CD4-positive, alpha-beta T cell treated with Interferon gamma for 1 hour (primary cell): Measurements from ENCODE around the gene TRIM56.
"Not testable (repeated sequence)": the region's sequence is repeated elsewhere in the genome, so short reads cannot be mapped to it uniquely, and the experiment has no call there.

ENCODE experiments used
- DNase-seq: peaks from one replicate; pipeline ENCODE4 v3.0.0-alpha.2; 2020

TRIM56 gene

DNA sequence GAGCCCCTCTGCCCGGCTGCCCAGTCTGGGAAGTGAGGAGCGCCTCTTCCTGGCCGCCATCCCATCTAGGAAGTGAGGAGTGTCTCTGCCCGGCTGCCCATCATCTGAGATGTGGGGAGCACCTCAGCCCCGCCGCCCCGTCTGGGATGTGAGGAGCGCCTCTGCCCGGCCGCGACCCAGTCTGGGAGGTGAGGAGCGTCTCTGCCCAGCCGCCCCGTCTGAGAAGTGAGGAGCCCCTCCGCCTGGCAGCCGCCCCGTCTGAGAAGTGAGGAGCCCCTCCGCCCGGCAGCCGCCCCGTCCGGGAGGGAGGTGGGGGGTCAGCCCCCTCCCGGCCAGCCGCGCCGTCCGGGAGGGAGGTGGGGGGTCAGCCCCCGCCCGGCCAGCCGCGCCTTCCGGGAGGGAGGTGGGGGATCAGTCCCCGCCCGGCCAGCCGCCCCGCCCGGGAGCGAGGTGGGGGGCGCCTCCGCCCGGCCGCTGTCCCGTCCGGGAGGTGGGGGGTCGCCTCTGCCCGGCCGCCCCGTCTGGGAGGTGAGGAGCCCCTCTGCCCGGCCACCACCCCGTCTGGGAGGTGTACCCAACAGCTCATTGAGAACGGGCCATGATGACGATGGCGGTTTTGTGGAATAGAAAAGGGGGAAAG, 7.1 kb downstream of the TRIM56 start:
- DNase-seq, result not testable (repeated sequence)

DNA sequence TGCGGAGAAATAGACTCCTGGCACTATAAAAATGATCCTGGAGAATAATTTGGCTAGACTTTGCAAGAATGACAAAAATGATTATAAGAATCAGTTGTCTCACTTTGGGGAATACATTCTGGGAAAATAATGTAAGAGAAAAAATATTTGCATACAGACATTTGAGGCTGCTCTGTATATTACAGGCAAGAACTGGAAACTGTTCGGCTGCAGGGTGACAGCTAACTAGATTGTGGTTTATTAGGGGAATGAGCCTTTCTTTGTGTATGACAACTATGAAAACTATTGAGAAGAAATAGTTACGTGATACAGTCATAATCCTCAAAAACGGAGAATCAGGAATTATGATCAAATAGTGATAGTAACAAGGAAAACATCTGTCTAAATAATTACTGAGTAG, 8.6 kb downstream of the TRIM56 start:
- no peak for DNase-seq

GRCh38 chr7:101094376-101094775, 9.1 kb downstream of the TRIM56 start:
- DNase-seq, result no peak

DNA sequence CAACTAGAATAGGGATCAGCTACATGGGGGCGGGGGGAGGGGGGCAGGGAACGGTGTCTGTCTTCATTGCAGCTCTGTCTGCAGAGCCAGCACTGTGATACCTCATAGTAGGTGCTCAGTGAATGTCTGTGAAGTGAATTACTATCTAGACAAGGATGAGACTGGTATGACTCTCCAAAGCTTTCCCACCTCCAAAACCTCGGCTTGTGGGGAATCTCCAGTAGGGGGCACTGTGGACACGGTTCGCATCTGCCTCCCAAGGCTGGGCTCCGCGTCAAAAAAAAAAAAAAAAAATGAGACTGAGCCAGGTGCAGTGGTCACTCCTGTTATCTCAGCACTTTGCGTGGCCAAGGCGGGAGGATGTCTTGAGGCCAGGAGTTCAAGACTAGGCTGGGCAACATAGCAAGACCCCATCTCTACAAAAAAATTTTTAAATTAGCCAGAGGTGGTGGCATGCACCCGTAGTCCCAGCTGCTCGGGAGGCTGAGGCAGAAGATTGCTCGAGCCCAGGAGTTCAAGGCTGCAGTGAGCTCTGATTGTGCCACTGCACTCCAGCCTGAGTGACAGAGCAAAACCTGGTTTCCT, 9.6 kb downstream of the TRIM56 start:
- no peak for DNase-seq

GRCh38 chr7:101096331-101096956, 11.2 kb downstream of the TRIM56 start:
- DNase-seq, result no peak

GRCh38 chr7:101096957-101097347, 11.7 kb downstream of the TRIM56 start:
- no peak for DNase-seq

- DNase-seq, result no peak
Measured at GRCh38 chr7:101097561-101097960, 12.3 kb downstream of the TRIM56 start.

DNA sequence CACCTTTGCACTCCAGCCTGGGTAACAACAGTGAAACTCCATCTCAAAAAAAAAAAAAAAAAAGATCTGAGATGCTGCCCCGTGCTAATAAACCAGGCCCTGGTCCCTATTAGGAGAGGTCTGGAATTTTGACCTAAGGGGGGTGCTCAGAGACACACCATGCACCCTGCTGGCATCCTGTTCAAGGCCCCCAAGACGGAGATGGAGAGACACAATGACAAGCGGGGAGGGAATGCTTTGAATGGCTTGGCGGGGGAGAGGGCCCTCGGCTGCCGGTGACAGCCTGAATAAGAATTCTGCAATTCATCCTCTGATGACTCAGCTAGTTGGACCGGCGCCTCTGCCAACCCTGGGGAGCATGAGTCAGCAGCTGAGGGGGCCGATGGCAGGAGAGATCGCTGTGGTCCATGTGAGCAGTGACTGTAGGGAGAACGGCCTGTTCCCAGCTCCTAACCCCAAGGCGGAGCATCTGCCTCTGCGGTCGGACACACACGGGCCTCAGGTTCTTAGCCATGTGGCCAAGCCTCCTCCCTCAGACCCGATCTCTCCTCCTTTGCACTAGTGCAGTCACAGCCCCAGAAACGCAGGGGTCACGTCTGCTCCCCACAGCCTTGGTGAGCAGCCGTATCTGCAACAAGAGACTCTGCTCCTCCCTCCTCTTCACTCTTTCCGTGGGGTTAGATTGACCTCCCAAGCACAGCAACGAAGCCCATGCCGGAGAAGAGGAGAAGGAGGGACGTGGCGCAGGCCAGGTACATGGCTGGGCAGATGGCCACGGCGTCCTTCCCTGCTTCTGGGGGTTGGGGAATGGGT, 14.9 kb downstream of the TRIM56 start:
- peak; percentile 51 for DNase-seq

GRCh38 chr7:101100858-101101847, 15.9 kb downstream of the TRIM56 start:
- DNase-seq, result no peak

DNA sequence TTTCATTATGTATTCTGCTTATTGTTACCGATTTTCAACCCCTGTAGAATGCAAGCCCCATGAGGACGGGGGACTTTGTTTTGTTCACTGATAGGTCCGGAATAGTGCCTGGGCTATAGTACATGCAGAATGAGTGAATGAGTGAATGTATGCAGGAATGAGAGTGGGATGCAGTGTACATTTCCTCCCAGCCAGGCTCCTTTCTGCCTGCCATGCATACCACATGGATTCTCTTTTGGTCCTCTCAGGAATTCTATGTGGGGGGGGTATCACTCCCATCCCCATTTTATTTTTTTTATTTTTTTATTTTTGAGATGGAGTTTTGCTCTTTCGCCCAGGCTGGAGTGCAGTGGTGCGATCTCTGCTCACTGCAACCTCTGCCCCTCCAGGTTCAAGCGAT, 16.7 kb downstream of the TRIM56 start:
- no peak for DNase-seq

GRCh38 chr7:101103701-101104100, 18.4 kb downstream of the TRIM56 start:
- DNase-seq, result not testable (repeated sequence)

GRCh38 chr7:101104193-101104713, 19.0 kb downstream of the TRIM56 start:
- no peak for DNase-seq

GRCh38 chr7:101104799-101105198, 19.5 kb downstream of the TRIM56 start:
- DNase-seq, result no peak

DNA sequence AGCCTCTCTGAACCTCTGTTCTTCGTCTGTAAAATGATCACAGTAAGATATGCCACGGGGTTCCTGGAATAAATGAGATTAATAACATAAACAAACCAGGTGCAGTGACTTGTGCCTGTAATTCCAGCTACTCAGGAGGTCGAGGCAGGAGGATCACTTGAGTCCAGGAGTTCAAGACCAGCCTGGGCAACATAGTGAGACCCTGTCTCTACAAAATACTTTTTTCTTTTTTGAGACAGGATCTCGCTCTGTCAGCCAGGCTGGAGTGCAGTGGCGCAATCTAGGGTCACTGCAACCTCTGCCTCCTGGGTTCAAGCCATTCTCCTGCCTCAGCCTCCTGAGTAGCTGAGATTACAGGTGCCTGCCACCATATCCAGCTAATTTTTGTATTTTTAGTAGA, 20.0 kb downstream of the TRIM56 start:
- DNase-seq, result not testable (repeated sequence)

DNA sequence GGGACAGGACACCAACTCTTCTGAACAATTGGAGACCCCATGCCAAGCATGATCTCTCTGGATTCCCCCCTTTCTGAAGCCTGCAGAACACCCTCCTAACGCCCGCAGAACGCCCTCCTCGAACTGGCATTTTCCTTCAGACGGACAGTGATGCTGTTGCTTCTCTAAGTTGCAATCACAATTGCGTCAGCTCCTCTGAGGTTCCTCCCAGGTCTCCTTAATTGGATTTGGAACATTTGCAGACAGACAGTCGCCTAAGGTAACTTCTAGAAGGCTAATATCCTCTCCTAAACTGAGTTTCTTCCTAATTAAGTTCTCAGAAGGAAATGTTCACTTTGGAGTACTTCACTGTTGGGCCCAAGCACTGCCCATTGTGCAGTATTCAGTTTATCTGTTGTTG, 21.1 kb downstream of the TRIM56 start:
- DNase-seq, result no peak

DNA sequence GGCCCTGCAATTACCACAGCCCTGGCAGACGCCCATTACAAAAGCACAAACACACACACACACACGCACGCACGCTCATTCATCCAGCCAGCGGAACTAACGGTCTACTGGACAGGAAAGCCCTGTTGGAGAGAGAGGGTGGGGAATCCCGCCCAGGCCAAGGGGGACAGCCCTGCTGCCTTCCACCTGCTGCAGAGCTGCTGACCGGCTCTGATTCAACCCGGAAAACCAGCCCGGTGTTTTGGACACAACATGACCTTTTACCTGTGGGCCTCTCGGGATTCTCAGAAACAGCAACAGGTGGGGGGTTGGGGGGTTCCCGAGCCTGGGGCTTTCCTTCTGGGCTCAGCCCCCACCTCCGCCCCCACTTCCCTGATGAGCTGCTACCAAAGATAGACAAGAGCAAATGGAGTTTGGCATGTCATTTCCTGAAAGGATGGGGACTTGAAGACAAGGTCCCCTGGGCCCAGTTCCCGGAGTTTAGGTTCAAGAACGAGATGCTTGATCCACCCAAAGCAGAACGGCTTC, 23.1 kb downstream of the TRIM56 start:
- peak; percentile 36 for DNase-seq

DNA sequence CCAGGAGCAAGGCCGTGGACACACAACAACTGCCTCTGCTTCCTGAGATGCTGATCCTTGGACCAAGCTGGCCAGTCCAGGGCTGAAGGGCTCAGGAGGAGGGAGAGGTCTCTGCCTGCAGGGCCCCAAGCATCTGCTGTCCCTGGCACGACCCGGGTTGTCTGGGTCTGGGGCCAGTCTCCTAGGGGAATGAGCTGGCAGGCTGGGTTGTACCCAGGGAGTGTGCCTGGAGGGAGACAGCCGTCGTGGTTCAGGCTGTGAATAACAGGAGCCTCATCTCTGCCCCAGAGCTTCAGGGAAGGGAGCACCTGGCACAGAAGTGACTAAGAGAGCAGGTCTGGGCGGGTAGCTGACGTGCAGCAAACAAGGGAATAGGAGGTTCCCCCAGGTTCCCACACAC, 23.7 kb downstream of the TRIM56 start:
- no peak for DNase-seq

GRCh38 chr7:101109368-101109767, 24.1 kb downstream of the TRIM56 start:
- DNase-seq, result no peak

DNA sequence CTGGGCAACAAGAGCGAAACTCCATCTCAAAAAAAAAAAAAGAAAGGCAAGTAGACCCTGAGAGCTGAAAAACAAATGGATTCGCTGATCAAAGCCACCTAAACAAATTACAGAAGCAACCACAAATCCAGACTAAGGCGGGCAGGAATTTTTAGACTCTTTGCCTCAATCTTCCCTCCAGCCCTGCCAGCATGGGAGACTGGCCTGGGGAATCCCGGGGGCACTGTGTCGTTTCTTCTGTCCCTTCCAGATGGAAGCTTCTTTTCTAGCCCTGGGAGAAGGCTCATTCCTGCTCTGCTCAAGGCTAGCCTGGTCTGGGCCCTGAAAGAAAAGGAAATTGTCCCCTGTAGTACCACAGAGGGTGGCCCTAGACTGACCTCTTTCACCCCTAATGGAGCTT, 26.0 kb downstream of the TRIM56 start:
- no peak for DNase-seq

DNA sequence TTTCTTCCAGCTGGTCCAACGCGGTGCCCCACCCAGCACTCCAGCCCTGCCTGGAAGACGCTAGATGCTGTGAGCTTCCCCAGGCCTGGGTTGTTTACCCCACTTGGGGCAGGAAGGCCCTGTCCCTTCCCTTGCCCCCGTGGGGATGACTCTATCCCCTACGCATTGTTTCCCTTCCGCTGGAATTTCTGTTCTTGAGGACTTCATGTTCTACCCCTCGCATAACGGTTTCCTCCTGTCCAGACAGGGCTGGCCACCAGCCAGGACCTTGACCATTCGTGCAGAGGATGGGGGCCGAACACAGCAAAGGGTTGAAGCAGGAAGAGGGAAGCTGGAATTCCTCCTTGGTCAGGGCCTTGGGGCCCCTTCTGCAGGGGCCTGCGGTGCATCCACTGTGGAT, 27.0 kb downstream of the TRIM56 start:
- no peak for DNase-seq

- not testable (repeated sequence) for DNase-seq
Measured at GRCh38 chr7:101113140-101113539, 27.9 kb downstream of the TRIM56 start.

DNA sequence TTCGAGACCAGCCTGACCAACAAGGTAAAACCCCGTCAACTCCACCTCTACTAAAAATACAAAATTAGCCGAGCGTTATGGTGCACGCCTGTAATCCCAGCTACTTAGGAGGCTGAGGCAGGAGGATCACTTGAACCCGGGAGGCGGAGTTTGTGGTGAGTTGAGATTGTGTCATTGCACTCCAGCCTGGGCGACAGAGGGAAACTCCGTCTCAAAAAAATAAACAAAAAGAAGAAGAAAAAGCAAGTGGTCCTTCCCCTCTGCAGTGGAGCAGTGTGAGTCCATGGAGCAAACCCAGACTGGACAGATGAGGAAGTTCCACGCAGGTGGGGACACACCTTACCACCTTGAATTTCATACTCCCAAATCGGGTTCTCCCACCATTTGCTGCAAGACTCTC, 28.6 kb downstream of the TRIM56 start:
- no peak for DNase-seq
